ENCODE data around the gene CHRNB4. TPM values are rescaled to one million over a fixed set of nuclear protein-coding genes. Genes with fewer than 3 reads are reported as not detected.
A peak's percentile ranks its signal among the peaks of the same experiment; 100 is the strongest.
"Not testable (repeated sequence)": the region's sequence is repeated elsewhere in the genome, so short reads cannot be mapped to it uniquely, and the experiment has no call there.

Gene CHRNB4, protein sequence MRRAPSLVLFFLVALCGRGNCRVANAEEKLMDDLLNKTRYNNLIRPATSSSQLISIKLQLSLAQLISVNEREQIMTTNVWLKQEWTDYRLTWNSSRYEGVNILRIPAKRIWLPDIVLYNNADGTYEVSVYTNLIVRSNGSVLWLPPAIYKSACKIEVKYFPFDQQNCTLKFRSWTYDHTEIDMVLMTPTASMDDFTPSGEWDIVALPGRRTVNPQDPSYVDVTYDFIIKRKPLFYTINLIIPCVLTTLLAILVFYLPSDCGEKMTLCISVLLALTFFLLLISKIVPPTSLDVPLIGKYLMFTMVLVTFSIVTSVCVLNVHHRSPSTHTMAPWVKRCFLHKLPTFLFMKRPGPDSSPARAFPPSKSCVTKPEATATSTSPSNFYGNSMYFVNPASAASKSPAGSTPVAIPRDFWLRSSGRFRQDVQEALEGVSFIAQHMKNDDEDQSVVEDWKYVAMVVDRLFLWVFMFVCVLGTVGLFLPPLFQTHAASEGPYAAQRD
- total RNA-seq, result 2.2 to 3.2 TPM (median 2.8 TPM) in 3 replicates

DNA sequence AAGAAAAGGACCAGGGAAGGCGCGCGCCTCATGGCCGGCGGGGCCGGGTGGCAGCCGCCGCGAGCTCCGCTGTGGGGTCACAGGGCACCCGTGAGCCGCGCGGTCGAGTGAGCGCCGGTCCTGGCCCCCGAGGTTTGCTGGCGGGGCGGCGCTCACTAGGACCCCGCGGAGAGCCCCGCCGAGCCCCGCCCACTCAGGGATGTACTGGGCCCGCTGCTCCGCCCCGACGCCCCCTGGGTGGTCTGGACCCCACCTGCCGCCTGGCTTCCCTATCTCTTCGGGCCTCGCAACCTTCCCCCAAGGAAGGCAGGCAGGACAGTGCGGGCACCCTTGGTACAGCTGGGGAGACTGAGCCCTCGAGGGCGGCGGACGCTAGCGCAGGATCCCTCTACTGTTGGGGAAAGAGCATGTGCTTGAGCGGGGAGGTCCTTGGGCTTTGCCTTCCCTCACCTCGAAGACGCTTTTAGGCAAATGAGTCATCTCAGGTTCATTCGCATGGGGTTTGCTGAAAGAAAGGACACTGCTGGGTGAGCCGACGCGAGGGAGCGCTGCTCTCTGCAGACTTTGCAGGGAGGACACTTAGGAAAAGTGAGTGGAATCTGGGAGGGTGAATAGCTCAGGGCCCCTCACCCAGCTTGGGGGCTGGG, at the start of gene CHRNB4:
Gene CHRNB4, minus strand, starts transcription at position 109 of the 647 bp plus-strand sequence. Its CDS starts 77 bp downstream, at position 32.
- H3K4me1 Mint-ChIP-seq, result peaks cover 21% of the 10 kb centered on the region
- DNase-seq (ENCODE audit: low spot score in 2 of 2, unreplicated experiment in 2 of 2), result peak; percentile 56 to 71
- no peaks in the 10 kb centered on the region for H3K36me3 Mint-ChIP-seq
- H3K9me3 Mint-ChIP-seq, result peaks cover 4% of the 10 kb centered on the region
- H3K27me3 Mint-ChIP-seq (ENCODE audit: low read depth), result no peaks in the 10 kb centered on the region
- H3K27ac Mint-ChIP-seq, result no peak within 1 kb of the TSS
- TF ChIP-seq, protein P1, sequence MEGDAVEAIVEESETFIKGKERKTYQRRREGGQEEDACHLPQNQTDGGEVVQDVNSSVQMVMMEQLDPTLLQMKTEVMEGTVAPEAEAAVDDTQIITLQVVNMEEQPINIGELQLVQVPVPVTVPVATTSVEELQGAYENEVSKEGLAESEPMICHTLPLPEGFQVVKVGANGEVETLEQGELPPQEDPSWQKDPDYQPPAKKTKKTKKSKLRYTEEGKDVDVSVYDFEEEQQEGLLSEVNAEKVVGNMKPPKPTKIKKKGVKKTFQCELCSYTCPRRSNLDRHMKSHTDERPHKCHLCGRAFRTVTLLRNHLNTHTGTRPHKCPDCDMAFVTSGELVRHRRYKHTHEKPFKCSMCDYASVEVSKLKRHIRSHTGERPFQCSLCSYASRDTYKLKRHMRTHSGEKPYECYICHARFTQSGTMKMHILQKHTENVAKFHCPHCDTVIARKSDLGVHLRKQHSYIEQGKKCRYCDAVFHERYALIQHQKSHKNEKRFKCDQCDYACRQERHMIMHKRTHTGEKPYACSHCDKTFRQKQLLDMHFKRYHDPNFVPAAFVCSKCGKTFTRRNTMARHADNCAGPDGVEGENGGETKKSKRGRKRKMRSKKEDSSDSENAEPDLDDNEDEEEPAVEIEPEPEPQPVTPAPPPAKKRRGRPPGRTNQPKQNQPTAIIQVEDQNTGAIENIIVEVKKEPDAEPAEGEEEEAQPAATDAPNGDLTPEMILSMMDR (IDR thresholded peaks at IDR 0.05; ENCODE audit: unreplicated experiment), result no peak
- H3K4me3 Mint-ChIP-seq, result peak within 1 kb of the TSS; percentile 73

GRCh38 chr15:78689626-78690025, 48.6 kb upstream of the CHRNB4 start:
- Mint-ChIP-seq H3K27ac (no peak overlapping the region), H3K9me3 (no peaks in the 10 kb centered on the region), H3K36me3 (no peaks in the 10 kb centered on the region), H3K4me3 (no peak overlapping the region), H3K4me1 (peaks cover 66% of the 10 kb centered on the region), H3K27me3 (ENCODE audit: low read depth) (no peaks in the 10 kb centered on the region)
- DNase-seq (ENCODE audit: low spot score in 2 of 2, unreplicated experiment in 2 of 2), result no peak
- TF ChIP-seq, protein P1 (IDR thresholded peaks at IDR 0.05; ENCODE audit: unreplicated experiment), result no peak

DNA sequence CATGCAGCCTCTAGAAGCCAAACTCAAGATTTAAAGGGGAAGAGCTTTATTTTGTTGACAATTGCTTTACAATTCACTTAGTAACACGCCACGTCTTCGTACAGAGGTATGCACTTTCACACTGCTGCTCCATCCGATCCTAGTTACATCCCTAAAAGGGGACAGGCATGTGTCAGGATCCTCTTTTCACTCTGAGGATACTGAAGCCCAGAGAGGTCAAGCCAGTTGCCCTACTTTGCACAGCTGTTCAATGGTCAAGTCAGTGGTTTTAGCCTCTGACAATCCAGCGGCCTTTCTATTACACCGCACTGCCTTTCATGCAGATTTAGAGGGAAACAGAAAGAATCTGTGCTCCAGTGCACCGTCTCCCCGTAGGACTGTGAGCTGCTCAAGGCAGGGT, 44.9 kb upstream of the CHRNB4 start:
- Mint-ChIP-seq H3K27ac (peak overlapping the region; percentile 96), H3K27me3 (ENCODE audit: low read depth) (no peaks in the 10 kb centered on the region), H3K9me3 (no peaks in the 10 kb centered on the region), H3K4me1 (peaks cover 80% of the 10 kb centered on the region), H3K36me3 (no peaks in the 10 kb centered on the region), H3K4me3 (peak overlapping the region; percentile 15)
- TF ChIP-seq, protein P1 (IDR thresholded peaks at IDR 0.05; ENCODE audit: unreplicated experiment), result no peak
- DNase-seq (ENCODE audit: low spot score in 2 of 2, unreplicated experiment in 2 of 2), result no peak

- Mint-ChIP-seq H3K4me1 (peaks cover 79% of the 10 kb centered on the region), H3K4me3 (peak overlapping the region; percentile 15), H3K9me3 (no peaks in the 10 kb centered on the region), H3K36me3 (no peaks in the 10 kb centered on the region), H3K27ac (peak overlapping the region; percentile 96), H3K27me3 (ENCODE audit: low read depth) (no peaks in the 10 kb centered on the region)
- peak in 1 of 2 experiments; percentile 39 for DNase-seq (ENCODE audit: low spot score in 2 of 2, unreplicated experiment in 2 of 2)
- TF ChIP-seq, protein P1 (IDR thresholded peaks at IDR 0.05; ENCODE audit: unreplicated experiment), result no peak
Measured at GRCh38 chr15:78685159-78685921, 44.3 kb upstream of the CHRNB4 start.

DNA sequence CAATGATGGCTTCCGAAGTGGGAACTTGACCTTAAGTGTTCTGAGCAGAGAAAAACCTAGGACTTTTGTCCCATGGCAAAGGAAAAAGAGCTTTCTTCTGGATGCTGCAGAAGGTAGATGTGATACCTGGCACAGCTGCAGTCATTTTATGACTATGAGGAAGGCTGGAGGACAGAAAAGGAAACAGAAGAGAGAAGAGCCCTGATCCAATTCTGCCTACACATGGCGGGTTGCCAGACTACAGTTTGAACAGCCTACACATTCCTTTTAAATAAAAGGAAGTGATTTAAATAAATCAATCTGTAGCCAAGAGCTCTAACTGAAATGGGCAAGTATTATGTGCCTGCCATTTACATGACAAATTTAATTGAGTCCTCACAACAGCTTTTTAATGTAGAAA, 43.6 kb upstream of the CHRNB4 start:
- TF ChIP-seq, protein P1 (IDR thresholded peaks at IDR 0.05; ENCODE audit: unreplicated experiment), result no peak

GRCh38 chr15:78683599-78683998, 42.6 kb upstream of the CHRNB4 start:
- H3K4me1 Mint-ChIP-seq, result peaks cover 76% of the 10 kb centered on the region

More for the DNA sequence above, 43.6 kb upstream of the CHRNB4 start:
- Mint-ChIP-seq H3K27ac (peak overlapping the region; percentile 96), H3K27me3 (ENCODE audit: low read depth) (no peaks in the 10 kb centered on the region), H3K9me3 (no peaks in the 10 kb centered on the region), H3K4me1 (peaks cover 81% of the 10 kb centered on the region), H3K36me3 (no peaks in the 10 kb centered on the region), H3K4me3 (no peak overlapping the region)
- peak in 1 of 2 experiments; percentile 28 for DNase-seq (ENCODE audit: low spot score in 2 of 2, unreplicated experiment in 2 of 2)

More at GRCh38 chr15:78683599-78683998, 42.6 kb upstream of the CHRNB4 start:
- H3K9me3 Mint-ChIP-seq; H3K27me3 Mint-ChIP-seq (ENCODE audit: low read depth); H3K36me3 Mint-ChIP-seq; H3K27ac Mint-ChIP-seq; H3K4me3 Mint-ChIP-seq; DNase-seq (ENCODE audit: low spot score in 2 of 2, unreplicated experiment in 2 of 2): not testable (repeated sequence)

All from mesothelial cell of epicardium (in vitro differentiated cells).